DMS 273 (cell line): Measurements from ENCODE around the gene GABPA.

ENCODE experiments used
- DNase-seq: peaks from one replicate; lab custom pipeline; 2025; ENCODE audit not compliant: unreplicated experiment; lab: John Stamatoyannopoulos, UW

Gene GABPA

GRCh38 chr21:25801217-25802014 lies 66.6 kb downstream of the GABPA start:
- DNase-seq = peak; percentile 95

- no peak for DNase-seq
These were observed 71.3 kb downstream of the GABPA start for GRCh38 chr21:25806060-25806459.

DNA sequence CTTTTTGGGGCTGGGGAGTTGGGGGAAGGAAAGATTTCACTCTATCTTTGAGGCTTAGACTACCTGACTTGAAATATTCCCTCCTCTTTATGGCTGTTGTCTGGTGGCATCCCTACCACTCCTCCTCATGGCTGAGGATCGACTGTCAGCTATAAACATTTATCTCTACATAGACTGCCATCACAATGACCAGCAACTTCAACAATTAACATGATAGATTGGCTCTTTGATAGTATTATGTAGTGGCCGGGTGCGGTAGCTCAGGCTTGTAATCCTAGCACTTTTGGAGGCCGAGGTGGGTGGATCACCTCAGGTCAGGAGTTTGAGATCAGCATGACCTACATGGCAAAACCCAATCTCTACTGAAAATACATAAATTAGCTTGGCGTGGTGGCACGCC lies 72.4 kb downstream of the GABPA start:
- DNase-seq = no peak

DNA sequence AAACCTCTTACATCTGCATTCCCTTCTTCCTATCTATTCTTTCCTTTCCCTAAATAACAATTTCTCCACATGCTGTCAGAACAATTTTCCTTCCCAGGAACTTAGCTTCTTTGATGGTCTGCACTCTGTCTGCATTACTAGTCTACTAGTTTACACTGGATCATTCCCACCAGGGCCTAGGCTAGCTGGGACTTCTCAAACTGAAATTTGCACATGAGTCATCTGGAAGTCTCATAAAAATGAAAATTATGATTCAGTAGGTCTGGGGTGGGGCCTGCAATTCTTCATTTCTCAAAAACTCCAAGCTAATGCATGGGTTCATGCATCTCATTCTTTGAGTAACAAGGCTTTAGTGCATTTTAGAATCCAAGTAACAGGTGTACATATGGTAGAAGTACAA lies 74.2 kb downstream of the GABPA start:
- no peak for DNase-seq

DNA sequence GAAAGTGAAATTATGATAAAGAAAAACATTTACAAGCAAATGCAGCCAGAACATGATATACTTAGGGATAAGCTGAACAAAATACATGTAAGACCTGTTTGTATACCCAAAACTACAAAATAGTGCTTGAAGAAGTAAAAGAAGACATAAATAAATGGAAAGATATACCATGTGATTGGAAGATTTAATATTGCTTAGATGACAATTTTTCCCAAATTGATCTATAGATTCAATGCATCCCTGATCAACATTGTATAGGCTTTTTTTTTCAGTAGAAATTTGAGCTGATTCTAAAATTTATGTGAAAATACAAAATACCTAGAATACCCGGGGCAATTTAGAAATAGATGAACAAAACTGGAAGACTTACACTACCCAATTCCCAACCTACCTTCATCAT lies 76.4 kb downstream of the GABPA start:
- DNase-seq = no peak

DNA sequence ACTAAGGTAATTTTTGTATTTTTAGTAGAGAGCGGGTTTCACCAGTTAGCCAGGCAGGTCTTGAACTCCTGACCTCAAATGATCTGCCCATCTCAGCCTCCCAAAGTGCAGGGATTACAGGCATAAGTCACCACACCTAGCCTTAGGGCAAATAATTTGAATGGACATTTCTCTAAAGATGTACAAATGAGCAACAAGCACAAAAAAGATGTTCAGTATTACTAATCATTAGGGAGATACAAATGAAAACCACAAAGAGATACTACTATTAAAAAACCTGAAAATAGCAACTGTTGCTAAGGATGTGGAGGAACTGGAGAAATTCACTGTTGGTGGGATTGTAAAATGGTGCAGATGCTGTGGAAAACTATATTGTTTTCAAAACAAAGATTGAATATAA lies 79.1 kb downstream of the GABPA start:
- no peak for DNase-seq

GRCh38 chr21:25818121-25818520 lies 83.3 kb downstream of the GABPA start:
- DNase-seq = no peak

DNA sequence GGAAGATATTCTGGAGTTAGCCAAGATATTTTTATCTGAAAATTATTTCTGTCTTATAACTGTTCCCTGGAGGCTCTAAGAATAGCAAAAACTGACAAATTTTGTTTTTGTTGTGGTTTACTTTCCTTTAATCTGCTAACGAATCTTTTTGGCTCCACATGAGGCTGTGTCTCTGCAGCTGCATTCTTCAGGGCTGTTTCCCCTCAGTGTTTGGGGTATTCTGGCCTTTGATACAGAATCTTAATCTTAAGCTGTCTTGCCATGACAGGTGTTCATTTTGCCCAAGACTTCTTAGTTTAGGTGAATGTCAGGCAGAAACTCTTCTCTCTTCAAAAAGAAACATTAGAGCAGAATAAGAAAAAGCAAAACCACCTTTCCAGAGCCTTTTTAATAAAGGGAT lies 83.8 kb downstream of the GABPA start:
- DNase-seq = no peak
